Fibroblast of villous mesenchyme (primary cell): ENCODE measurements around the gene ARL2. TPM values are rescaled to one million over a fixed set of nuclear protein-coding genes. Genes with fewer than 3 reads are reported as not detected.
"Not testable (repeated sequence)": the region's sequence is repeated elsewhere in the genome, so short reads cannot be mapped to it uniquely, and the experiment has no call there.

Experiments used
- DNase-seq: peaks from one replicate; pipeline ENCODE4 v3.0.0-alpha.2; 2010; ENCODE audit warnings: low read depth
- H3K4me3 ChIP-seq: 2 replicates; pipeline ENCODE4 v1.5.1; 2011; ENCODE audit warnings: low read depth, mild to moderate bottlenecking, low read length
- total RNA-seq: library from RNA; depleted of rRNA; stranded (reverse); fragments of >200 nt; gene quantifications from 2 replicates; pipeline ENCODE4 v1.2.3, GENCODE V29; 2012
- TF ChIP-seq, protein P1 (sequence below): IDR thresholded peaks from 2 replicates; pipeline ENCODE4 v1.5.1; 2012; ENCODE audit warnings: low read depth, mild to moderate bottlenecking, low read length; ENCODE audit not compliant: insufficient read depth

ARL2 gene
- total RNA-seq, 1 donor = 44.5 TPM

DNA sequence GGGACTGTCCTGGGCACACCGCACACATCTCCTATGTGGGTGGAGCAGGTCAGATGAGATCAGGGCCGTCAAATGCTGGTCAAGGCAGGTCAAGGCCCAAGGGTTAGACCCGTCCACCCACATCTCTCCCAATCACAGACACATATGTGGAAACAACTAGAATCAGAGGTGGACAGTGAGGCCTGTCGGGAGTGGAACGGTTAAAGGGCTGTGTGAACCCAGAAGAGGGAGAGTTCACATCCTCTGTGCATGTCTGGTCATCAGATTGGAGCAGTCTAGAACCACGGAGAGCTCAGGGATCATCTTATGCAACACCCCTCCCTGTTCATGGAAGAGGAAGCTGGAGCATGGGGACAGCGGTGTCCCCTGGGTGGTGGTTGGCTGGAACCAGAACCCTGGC lies 5.9 kb downstream of the ARL2 start:
- no peak overlapping the region for H3K4me3 ChIP-seq
- TF ChIP-seq, protein P1, sequence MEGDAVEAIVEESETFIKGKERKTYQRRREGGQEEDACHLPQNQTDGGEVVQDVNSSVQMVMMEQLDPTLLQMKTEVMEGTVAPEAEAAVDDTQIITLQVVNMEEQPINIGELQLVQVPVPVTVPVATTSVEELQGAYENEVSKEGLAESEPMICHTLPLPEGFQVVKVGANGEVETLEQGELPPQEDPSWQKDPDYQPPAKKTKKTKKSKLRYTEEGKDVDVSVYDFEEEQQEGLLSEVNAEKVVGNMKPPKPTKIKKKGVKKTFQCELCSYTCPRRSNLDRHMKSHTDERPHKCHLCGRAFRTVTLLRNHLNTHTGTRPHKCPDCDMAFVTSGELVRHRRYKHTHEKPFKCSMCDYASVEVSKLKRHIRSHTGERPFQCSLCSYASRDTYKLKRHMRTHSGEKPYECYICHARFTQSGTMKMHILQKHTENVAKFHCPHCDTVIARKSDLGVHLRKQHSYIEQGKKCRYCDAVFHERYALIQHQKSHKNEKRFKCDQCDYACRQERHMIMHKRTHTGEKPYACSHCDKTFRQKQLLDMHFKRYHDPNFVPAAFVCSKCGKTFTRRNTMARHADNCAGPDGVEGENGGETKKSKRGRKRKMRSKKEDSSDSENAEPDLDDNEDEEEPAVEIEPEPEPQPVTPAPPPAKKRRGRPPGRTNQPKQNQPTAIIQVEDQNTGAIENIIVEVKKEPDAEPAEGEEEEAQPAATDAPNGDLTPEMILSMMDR = no peak
- no peak for DNase-seq

DNA sequence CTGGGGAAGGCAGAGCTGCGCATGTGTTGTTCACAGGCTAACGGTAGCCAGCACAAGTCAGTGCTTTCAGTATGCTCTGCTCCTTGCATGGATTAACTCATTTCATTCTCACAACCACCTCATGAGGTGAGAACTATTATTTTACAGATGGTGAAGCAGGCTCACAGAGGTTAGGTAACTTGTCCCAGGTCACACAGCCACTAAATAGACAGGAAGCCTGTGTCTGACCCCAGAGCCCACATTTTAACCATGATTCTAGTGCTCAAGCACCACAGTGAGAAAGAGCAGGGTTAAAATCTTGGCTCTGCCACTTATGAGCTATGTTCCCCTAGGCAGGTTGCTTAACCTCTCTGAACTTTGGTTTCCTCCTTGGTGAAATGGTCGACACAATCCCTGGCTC lies 7.0 kb downstream of the ARL2 start:
- H3K4me3 ChIP-seq = no peak overlapping the region
- no peak for DNase-seq
- TF ChIP-seq, protein P1 = no peak

DNA sequence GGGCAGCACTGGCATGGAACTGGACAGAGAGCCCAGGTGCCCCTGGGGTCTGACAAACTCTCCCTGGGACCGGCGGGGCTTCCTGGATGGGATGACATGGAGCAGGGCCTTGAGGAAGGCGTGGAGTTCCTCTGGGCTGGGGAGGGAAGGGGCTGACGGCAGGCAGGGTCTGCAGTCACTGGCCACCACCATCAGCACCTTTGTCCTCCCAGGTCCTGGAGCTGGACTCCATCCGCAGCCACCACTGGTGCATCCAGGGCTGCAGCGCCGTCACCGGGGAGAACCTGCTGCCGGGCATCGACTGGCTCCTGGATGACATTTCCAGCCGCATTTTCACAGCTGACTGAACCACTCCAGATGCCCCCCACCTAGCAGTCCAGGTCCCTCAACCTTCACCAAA lies 7.5 kb downstream of the ARL2 start:
- no peak for DNase-seq
- TF ChIP-seq, protein P1 = no peak
- H3K4me3 ChIP-seq = no peak overlapping the region

DNA sequence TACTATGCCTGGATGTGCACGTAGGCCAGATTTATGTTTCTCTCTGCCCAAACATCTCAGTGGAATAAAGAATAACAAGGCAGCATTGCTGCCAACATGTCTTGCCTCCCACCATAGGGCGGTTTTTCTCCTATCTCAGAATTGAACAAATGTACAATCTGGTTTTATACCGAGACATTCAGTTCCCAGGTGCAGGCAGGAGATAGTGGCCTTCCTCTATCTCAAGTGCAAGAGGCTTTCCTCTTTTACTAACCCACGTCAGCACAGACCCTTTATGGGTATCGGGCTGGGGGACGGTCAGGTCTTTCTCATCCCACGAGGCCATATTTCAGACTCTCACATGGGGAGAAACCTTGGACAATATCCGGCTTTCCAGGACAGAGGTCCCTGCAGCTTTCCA lies 9.5 kb downstream of the ARL2 start:
- not testable (repeated sequence) for DNase-seq, H3K4me3 ChIP-seq

DNA sequence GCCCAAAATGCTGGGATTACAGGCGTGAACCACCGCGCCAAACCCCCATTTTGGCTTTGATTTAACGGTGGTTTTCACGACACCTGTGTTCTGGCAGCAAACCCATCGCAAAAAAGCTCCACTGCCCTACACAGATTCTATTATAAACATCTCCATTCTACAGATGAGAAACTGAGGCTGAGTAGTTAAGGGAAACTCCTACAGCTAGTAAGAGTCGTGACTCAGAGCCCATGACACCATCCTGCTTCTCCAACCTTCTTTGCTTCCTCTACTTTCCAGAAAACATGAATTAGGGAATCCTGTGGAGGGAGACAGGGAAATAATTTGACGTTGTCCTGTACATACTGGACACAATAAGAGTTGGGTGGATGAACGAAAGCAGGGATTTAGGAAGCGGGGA lies 12.8 kb downstream of the ARL2 start:
- no peak for DNase-seq

DNA sequence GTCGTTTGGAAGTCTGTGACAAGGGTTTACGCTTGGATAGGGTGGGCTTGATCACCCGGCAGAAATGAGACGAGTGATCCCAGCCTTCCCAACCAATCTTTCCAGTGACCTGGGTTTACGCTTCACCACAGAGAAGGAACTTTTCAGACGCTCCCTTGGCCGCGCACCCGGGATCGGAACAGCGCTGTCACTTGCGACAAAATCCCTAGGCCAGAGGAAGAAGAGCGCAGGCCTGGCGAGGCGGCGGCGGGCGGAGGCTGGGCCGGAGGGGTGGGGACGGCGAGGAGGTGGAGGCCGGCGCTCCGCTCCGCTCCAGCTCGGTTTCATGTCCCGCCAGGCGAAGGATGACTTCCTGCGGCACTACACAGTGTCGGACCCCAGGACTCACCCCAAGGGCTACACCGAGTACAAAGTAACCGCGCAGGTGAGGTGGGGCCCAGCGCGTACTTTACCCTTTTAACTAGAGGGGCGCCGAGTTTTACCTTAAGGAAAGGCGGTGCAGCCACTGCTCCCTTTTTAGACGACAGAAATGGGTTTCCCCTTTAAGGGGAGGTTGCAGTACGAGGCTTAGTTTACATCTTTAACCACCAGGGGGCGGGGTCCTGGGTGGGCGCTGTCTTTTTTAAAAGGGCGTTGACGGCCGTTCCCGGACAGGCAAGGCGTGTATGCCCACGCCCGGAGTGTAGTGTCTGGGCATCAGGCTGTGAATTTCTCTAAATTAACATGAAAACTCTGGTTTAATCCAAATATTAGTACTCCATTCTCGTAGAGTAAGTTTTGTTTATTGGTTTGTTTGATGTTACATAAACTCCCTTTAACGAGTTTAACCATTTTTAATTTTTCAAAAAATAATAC lies 13.5 kb downstream of the ARL2 start, which contains the start of gene SNX15:
Gene SNX15, plus strand, starts transcription at position 227 of the 855 bp plus-strand sequence. Its CDS starts 99 bp downstream, at position 326.
- TF ChIP-seq, protein P1 = peak; percentile 61
- DNase-seq = peak; percentile 98

More for the DNA sequence above, 12.8 kb downstream of the ARL2 start:
- peak overlapping the region; percentile 73 for H3K4me3 ChIP-seq
- TF ChIP-seq, protein P1 = no peak

DNA sequence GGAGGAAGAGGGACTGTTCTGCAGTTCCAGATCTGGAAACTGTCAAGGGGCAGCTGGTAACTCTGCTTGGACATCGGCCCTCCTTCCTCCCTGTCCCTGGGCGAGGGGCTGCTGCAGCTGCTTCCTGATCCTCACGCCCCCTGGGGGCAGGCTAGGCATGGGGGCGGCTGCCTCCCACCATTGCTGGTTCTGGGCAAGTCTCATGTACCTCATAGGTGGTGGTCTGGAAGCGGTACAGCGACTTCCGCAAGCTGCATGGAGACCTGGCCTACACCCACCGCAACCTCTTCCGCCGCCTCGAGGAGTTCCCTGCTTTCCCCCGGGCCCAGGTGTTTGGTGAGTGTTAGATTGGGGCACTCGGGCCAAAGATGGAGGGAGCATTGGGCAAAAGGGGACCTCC lies 18.3 kb downstream of the ARL2 start:
- no peak for DNase-seq
- no peak overlapping the region for H3K4me3 ChIP-seq
- TF ChIP-seq, protein P1 = no peak

More for the DNA sequence above, 13.5 kb downstream of the ARL2 start, which contains the start of gene SNX15:
- H3K4me3 ChIP-seq = peak within 1 kb of the TSS; percentile 73
